Measurements from ENCODE around the gene SLC25A22. TPM values are rescaled to one million over a fixed set of nuclear protein-coding genes. Genes with fewer than 3 reads are reported as not detected.
A peak's percentile ranks its signal among the peaks of the same experiment; 100 is the strongest.

SLC25A22 gene
- total RNA-seq, 6 experiments from 2014 or later: 20.6 to 40.2 (median 29.9) TPM

- peak; percentile 30 to 74 (median 62) for ATAC-seq
- Histone ChIP-seq H3K27ac (peak within 1 kb of the TSS; percentile 93 to 97 (median 95)), H3K9me3 (no peaks in the 10 kb centered on the region), H3K27me3 (no peaks in the 10 kb centered on the region), H3K4me1 (peaks cover 0 to 24% (median 4%) of the 10 kb centered on the region in 4 donors), H3K4me3 (peak within 1 kb of the TSS; percentile 96 to 100 (median 98)), H3K36me3 (peaks cover 0 to 25% (median 17%) of the 10 kb centered on the region in 4 donors)
- TF ChIP-seq CTCF (IDR thresholded peaks at IDR 0.05): peak in 1 of 4 donors; percentile 21
- TF ChIP-seq POLR2A (IDR thresholded peaks at IDR 0.05): peak; percentile 98
- WGBS (ENCODE audit: insufficient coverage, low coverage, low lambda C conversion rate, missing lambda C conversion rate): 0% methylated on average over 11 of the region's 87 CpGs
- intact Hi-C loops (cut with DNase I): no loop called here
- DNase-seq: peak; percentile 91 to 92 (median 92)
Observed at GRCh38 chr11:842370-843002, 44.4 kb upstream of the SLC25A22 start, which contains the start of the genes POLR2L and TSPAN4. Gene POLR2L, minus strand, starts transcription at chr11:842529. Its CDS starts 21 bp downstream, at chr11:842508. Gene TSPAN4, plus strand, starts transcription at chr11:842852. Its CDS starts 7,453 bp downstream, at chr11:850305.

GRCh38 chr11:841981-842369 is 43.9 kb upstream of the SLC25A22 start:
- no peak for DNase-seq
- intact Hi-C loops (cut with DNase I): no loop called here
- Histone ChIP-seq H3K9me3 (no peaks in the 10 kb centered on the region), H3K27ac (peak overlapping the region; percentile 93 to 97 (median 95)), H3K4me1 (peaks cover 0 to 24% (median 4%) of the 10 kb centered on the region in 4 donors), H3K36me3 (peaks cover 0 to 28% (median 21%) of the 10 kb centered on the region in 4 donors), H3K4me3 (peak overlapping the region; percentile 96 to 100 (median 98)), H3K27me3 (no peaks in the 10 kb centered on the region)
- WGBS (ENCODE audit: insufficient coverage, low coverage, low lambda C conversion rate, missing lambda C conversion rate): 1% methylated on average over 8 of the region's 27 CpGs
- TF ChIP-seq POLR2A (IDR thresholded peaks at IDR 0.05) (no peak), CTCF (IDR thresholded peaks at IDR 0.05) (no peak)
- ATAC-seq: peak in 3 of 4 donors; percentile 0 to 14 (median 4)

GRCh38 chr11:839875-840617 is 42.0 kb upstream of the SLC25A22 start:
- intact Hi-C loops (cut with DNase I): no loop called here
- H3K9me3 ChIP-seq: no peaks in the 10 kb centered on the region
- no peak overlapping the region for H3K4me3 ChIP-seq
- no peak for ATAC-seq
- no peak overlapping the region for H3K27ac ChIP-seq
- no peak for DNase-seq
- no peak for TF ChIP-seq CTCF (IDR thresholded peaks at IDR 0.05)
- peaks cover 0 to 28% (median 6%) of the 10 kb centered on the region in 4 donors for H3K4me1 ChIP-seq
- peaks cover 0 to 33% (median 21%) of the 10 kb centered on the region in 4 donors for H3K36me3 ChIP-seq
- 49% methylated on average over 4 of the region's 25 CpGs for WGBS (ENCODE audit: insufficient coverage, low coverage, low lambda C conversion rate, missing lambda C conversion rate)
- H3K27me3 ChIP-seq: no peaks in the 10 kb centered on the region

GRCh38 chr11:839280-839623 is 41.2 kb upstream of the SLC25A22 start:
- no peak for DNase-seq
- TF ChIP-seq CTCF (IDR thresholded peaks at IDR 0.05): no peak
- TF ChIP-seq POLR2A (IDR thresholded peaks at IDR 0.05): no peak
- no peak for ATAC-seq
- no peak overlapping the region for H3K4me3 ChIP-seq
- peaks cover 0 to 34% (median 9%) of the 10 kb centered on the region in 4 donors for H3K4me1 ChIP-seq
- peaks cover 0 to 33% (median 21%) of the 10 kb centered on the region in 4 donors for H3K36me3 ChIP-seq
- H3K9me3 ChIP-seq: no peaks in the 10 kb centered on the region
- H3K27me3 ChIP-seq: no peaks in the 10 kb centered on the region
- no CpG with 5 or more reads among the region's 5 CpGs for WGBS (ENCODE audit: insufficient coverage, low coverage, low lambda C conversion rate, missing lambda C conversion rate)
- no peak overlapping the region for H3K27ac ChIP-seq
- intact Hi-C loops (cut with DNase I): no loop called here
